Glomerular visceral epithelial cell (primary cell): ENCODE measurements around the gene FRY.

ENCODE experiments used
- DNase-seq: peaks from one replicate; pipeline ENCODE4 v3.0.0-alpha.2; 2016; ENCODE audit errors: extremely low spot score

The FRY gene

DNA sequence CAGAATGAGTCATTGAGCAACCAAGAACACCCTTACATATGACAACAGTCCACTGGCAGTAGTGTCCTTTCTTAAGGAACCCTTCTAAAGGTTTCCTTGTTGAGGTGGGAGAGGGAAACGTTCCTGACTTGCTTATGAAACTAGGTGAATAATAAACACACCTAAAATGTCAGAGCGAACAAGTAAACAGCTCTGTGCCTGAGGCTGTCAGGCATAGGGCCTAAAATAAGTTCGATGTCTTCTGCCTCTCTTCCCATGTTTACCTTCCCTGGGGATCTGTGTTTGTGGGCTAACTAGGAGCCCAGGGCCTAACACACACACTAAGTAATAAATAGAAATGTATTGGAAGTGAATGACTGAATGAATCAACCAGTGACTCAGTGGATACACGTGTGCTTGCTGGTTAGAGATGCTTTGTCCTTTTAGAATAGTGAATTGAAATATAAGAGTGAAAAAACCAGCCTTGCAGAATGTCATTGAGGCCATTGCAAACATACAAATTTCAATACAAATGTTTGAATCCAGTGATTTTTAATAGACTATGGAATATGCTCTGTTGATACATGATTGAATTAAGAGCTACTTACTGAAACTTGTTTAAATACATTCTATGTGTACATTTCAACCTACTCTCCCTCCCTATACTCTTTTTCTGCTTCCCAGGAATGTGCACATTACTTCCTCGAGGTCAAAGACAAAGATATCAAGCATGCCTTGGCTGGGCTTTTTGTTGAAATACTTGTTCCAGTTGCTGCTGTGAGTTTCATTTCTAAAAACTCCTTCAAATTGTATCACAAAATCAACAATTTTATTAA lies 102.9 kb downstream of the FRY start:
- no peak for DNase-seq

DNA sequence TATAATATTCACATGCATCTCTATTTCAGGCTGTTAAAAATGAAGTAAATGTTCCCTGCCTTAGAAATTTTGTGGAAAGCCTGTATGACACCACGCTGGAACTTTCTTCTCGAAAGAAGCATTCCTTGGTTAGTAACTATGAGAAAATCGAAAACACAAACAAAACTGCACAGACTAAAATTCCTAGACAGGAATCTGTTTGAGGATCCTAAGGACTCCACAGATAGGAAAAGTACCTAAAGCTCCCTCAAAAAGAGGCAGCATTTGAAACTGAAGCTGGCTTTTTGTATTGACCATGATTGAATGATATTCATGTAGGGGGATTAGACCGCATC lies 103.4 kb downstream of the FRY start:
- DNase-seq: no peak

DNA sequence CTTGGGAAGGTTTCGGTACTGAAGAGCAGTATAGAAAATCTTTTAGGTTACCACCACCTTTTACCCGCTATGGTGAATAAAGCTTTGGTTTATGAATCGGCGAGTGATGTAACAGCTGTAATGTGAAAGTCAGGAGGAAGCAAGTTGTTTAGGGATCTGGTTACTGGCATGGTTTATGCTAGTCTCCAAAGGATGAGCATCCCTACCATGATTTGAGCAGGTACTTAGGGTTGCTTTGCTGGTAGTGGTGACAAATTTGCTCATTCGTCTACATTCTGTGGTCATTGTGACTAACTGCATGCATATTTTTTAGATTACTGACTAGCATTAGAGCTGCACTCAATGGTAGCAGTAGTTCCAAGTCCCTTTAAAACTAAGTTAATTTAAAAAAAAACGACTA lies 104.1 kb downstream of the FRY start:
- peak; percentile 11 for DNase-seq

DNA sequence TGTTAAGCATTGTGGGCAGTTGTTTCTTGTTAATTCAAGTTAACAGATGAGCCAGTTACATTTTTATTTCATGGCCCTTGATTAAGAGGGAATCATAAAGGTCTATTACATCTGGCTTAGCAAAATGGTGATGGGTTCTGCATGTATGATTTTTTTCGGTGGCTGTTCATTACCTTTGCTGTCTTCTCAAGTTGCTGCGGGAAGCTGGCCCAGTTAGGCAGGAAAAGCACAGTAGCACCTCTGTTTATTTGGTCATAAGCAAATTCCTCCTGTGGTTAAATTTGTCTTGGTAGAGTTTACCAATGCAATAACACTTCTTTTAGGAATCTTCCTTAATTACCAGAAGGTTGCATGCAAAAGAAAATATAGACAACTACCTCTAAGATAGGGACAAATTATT lies 104.5 kb downstream of the FRY start:
- DNase-seq: no peak

DNA sequence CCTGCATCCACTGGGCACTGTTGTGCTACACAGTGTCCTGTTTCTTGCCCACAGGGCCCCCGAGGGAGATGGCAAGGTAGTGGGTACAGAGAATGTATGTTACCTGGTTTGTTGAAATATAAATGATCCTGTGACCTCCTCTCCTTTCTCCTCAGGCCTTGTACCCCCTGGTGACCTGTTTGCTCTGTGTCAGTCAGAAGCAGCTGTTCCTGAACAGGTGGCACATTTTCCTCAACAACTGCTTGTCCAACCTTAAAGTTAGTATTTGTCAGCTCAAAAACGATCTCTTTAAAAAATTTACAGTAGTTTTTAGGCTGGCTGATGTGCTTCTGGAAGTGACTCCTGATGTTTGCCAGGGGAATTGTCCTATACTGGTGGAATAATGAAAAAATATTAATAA lies 105.1 kb downstream of the FRY start:
- DNase-seq: no peak

DNA sequence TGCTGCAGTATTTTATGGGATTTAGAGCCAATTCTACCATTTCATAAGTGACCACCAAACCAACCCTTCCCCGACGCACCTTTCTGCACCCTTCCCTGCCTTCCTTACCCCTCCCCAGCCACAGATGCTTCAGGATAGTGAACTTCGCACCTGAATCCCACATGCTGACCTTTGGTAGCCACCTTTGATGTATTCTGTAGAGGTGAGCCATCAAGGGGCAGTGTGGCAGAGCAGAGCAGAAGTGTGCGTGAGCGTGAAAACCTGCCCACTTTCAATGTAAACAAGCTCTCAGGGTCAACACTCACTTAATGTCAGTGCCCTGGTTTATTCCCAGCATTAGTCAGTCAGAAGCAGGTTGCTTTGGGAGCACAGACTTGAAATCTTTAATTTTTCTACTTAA lies 107.7 kb downstream of the FRY start:
- DNase-seq: no peak

DNA sequence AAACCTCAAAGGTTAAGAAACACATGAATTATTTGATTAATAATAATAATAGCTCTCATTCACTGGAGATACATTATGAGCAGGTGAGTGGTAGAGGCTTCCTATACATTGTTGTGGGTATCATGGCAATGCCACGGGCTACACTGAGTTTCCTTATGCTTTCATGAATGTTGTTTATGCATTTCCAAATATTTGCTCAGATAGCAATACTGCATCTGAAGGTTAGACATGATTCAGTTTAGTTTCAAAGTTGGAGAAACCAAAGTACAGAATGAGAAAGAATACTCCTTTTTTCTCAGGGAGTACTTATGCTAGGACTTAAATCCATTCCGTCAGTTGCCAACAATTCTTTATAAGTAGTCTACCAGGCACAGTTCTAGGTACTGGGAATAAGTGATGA lies 108.5 kb downstream of the FRY start:
- DNase-seq: no peak

DNA sequence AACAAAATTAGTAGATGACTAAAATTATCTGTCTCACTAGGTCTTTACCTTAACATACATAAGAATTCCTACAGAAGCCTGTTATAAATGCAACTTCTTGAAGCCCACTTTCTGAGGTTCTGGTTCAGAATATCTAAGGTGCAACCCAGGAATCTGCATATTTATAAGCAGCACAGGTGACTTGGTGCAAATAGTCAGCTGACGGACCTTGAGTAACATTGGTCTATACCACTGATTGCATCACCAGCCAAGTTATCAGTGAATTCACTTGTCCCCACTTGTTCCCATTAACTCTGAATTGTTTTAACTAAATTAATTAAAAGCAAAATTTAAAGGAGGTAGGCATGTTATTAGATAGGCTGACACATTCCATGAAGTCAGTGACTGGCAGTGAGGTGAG lies 109.9 kb downstream of the FRY start:
- DNase-seq: no peak

DNA sequence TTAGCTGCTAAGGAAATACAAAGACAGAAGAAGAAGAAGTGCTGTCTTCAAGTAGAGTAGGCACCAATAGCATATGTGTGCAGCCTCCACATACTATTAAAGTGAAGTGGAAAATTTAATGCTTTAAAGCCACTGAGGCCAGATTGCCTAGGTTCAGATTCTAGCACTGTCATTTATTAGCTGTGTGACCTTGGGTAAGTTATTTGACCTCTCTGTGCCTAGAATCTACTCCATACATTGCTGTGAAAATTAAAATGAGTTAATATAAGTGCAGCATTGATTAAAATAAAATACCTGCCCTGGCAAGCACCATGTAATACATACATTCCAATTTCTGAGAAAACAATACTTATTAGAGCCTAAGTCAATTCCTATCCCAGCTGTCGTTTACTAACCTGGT lies 110.5 kb downstream of the FRY start:
- DNase-seq: no peak

DNA sequence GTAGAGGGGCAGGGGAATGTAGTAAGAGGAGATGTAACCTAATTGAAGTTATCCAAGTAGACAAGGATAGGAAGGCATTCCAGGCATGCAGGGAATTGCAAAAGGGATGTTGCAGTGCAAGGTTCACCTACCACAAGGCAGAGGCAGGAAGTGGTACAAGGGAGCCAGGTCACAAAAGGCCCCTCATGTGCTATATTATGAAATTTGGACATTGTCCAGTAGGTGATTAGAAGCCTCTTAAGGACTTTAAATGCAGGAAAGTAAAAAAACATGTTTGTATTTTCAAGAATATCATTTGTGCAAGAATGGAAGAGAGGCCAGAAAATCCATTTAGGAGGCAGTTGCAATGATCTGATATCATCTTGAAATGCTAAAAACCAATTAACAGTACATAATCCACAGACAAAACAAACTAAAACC lies 111.4 kb downstream of the FRY start:
- peak; percentile 50 for DNase-seq

DNA sequence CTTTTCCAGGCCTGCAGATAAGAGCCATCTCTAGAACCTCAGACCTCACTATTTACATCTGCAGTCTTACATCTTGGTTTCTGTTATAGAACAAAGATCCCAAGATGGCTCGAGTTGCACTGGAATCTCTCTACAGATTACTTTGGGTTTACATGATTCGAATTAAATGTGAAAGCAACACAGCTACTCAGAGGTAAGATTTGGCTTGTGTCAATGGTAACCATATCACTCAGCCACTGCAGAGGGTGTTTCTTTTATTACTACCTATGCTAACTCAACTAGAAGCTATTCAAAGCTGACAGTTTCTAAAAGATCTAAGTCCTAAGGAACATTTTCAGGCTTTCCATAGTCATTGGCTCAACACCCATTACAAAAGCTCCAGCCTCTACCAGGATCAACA lies 115.6 kb downstream of the FRY start:
- DNase-seq: no peak

DNA sequence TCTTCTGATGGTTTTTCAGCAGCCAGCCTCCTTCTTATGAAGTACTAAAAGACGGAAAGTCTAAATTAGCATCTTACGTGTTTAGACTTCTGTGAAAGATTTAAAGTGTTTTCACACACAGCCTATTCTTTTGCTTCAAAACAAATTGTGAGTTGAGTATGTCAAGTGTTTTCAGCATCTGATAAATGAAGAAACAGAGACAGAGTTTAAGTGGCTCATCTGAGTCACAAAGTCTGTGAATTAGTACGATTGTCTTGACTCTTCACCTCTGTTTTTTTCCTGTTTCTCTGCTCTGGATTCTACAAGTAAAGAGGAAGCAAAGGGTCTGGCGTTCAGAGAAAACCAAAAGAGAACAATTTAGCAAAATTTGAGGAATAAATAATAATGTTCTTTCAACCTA lies 116.4 kb downstream of the FRY start:
- DNase-seq: no peak

DNA sequence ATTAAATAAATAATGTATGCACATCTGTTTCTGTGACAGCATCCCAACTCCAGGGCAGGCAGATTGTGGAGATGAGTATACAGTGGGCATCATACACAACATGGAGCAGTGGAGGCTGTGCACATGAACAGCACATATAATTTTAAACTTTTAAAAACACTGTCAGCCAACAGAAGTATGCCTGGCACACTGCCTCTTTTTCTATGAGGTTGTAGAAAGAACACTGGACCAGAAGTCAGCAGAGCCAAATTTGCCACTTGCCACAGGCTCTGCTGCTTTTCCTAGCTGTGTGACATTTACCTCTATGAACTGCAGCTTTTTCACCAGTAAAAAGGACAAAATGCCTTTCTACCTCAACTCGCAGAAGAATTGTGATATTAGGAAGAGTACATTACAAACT lies 118.7 kb downstream of the FRY start:
- DNase-seq: no peak

DNA sequence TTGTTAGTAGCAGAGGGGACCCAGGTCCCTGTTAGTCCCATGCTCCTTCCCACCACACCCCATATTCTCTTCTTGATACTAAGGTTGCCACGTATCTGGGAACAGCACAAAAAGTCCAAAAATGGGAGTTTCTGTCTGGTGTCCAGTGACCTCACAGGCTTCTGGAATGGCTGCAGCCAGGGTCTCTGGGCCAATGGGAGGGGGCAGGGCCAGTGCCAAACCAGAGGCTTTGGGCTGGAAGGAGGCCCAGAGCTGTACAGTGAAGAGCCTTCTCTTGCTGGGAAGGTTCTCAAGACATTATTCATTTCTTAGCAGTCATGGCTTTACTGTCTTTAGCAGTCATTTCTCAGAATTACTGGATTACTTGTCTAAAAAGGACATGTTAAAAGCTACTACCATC lies 119.2 kb downstream of the FRY start:
- DNase-seq: no peak

DNA sequence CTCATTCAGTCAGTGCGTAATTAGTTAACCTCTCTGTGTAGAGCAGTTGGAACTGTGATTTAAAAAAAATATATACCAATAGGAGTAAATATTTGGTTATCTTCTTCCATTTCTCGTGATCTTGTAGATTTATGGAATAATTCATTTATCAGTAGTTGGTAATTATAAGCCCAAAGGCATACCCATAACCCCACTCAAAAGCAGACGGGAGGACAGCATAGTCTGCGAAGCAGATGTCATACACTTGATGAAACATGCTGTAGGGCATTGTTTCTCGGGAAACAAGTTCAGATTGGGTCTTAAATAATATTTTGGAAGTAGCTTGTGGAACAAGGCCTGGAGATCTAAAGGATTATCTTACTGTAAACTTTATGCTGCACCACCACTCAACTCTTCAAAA lies 119.7 kb downstream of the FRY start:
- no peak for DNase-seq

DNA sequence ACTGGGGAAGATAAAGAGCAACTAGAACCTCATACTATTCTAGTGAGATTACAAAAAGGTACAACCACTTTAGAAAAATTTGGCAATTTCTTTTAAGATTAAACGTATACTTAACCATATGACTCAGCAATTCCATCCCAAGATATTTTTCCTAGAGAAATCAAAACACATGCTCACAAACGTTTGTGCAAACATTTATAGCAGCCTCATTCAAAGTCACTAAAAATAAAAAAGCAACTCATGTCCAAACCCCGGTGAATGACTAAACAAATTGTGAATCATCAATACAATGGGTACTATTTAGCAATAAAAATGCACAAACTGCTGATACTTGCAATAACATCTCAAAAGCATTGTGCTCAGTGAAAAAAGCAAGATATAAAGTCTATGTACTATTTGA lies 121.5 kb downstream of the FRY start:
- DNase-seq: no peak

DNA sequence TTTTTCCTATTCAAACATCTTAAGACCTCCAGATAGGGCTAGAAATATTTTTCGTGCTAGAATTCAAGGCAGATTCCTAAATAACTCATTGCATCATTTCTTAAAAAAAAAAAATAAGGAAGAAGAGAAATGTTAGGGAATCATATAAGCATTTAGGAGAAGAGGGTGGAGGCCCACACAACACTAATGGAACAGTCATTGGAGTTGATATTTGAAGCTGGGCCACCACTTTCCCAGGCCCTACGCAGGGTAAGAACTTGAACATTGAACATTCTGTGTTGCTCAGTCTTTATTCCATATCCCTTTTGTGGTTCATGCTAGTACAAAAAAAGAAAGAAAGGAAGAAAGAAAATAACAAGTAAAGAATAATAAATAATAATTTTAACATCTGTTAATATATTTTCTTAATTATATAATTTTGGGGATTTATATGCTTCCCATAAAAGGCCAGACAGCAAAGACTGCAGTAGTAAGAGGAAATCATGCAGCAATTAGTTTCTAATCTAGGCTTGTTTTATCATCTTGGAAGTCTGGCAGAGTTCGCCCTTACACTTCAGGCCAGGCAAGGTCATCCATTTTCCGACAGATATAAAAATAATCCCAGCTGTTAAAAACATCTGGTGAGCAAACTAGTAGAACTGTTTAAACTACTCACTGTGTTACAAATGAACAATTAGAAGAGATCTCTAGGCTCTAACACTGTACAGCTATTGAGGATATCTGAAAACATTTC lies 127.7 kb downstream of the FRY start:
- no peak for DNase-seq

DNA sequence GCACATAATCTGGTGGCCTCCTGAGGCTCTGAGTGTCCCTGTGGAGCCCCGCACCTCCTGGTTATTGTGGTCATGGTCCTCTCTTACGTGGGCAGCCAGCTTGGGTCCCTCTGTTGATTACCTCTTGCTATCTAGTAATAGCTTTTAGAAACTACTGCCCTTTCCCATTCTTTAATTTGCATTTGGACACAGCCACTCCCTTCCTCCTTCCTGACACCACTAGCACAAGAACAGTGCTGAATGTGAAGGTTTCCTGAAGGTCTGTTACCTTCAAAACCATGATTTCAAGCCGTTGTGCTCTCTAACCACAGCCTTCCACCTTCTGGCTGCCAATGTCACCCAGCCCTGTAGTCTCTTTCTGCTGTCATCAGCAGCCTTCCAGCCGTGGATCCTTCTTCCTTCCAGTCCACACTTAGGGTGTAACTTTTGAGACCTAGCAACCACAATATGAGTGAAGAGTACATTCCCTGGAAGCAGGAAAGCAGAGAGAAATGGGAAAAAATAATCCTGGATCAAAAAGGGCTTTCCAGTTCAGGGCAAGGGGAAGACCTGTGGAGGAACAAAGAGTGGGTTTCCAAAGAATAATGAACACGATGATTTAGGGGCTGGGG lies 130.9 kb downstream of the FRY start:
- DNase-seq: no peak

DNA sequence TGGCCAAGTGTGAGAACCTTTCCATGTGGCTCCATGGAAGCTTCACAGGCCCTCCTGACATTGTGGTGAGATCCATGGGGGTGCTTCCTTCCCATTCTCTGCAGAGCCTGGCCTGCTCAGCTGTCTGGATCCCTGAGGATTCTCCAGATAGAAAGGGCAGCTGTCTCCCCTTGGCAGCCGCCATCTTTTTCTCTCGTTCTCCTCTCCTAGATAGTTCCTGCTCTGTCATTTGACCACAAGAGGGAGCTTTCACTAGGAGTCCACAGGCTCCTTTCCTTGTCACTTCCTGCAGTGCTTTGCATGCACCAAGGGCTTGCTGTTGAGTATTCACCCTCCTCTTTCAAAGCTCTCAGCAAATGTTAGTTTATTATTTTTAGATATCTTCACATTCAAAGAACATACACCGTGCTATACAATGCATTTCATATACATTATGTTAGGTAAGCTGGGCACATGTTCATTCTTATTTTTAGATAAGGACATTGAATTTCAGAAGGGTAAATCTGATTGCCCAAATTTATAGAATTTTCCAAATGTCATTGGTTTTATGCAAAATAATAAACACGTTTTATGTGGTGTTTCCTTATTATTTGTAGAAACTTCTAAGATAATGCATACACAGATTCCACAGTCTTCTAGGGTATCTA lies 133.2 kb downstream of the FRY start:
- peak; percentile 74 for DNase-seq

DNA sequence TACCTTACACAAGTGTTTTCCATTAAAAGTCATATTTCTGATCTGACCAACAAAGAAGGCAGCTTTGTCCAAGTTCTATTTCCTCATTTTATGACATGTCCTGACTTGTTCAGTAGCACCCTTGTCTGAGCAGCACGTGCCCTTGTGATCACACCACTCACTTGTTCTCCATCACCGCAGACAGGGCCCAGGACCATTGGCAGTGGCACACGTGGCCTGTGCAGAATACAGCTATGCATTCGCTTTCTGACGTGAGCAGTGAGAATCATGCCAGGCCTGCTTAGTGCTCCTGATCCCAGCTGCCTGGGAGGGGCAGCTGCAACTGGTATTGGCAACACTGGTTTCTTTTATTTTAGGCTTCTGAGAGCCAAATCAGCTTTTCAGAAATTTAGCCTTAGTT lies 134.2 kb downstream of the FRY start:
- no peak for DNase-seq

DNA sequence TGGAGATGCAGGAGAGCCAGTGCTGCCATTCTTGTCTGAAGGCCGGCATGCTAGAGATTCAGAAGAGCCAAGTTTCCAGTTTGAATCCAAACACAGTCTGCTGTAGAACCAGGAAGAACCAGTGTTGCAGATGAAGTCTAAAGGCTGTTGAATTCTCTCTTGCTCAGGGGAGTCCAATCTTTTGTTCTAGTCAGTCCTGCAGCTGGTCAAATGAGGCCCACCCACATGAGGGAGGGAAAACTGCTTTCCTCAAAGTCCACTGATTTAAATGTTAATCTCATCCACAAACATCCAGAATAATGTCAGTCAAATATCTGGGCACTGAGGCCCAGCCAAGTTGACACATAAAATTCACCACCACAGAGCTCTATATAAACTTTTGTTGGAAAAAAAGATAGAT lies 136.6 kb downstream of the FRY start:
- no peak for DNase-seq

DNA sequence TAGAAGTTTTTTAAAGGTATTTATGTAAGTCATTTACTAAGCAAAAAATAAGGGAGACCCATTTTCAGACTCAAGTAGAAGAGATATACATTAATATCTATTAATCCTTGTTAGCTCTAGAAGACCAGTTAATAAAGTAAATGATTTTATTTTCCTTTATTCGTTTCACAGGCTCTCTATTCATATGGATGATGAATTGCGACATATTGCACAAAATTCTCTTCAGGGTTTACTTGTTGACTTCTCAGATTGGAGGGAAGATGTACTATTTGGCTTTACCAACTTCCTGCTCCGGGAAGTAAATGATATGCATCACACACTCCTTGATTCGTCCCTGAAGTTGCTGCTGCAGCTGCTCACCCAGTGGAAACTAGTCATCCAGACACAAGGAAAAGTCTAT lies 139.3 kb downstream of the FRY start:
- DNase-seq: no peak

DNA sequence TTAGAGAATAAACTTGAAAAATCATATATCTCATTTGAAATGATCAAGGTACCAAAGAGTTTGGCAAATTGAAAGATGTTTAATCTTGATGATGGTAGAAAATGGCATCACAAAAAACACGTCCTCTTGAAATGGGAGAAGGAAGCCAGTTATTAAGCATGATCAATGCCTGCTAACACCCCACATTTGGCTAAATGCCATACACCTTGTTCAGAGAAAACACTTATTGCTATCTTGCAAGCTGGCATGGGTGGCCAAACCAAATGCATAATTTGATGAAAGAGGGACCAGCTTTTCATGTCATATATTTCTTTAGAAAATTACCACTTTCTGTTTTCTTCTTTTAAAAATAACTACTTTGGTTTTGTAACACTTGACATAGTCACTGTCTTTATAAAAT lies 142.3 kb downstream of the FRY start:
- DNase-seq: no peak
